Pancreas (tissue), 10 donors: ENCODE measurements around the gene KRT13. TPM values are rescaled to one million over a fixed set of nuclear protein-coding genes. Genes with fewer than 3 reads are reported as not detected.

Experiments
- ATAC-seq, 4 donors: fragments of 200-7000 bp; cut with Tn5 transposase; one replicate each; pipeline versions ENCODE4 v1.8.0 to v1.9.1; 2020; ENCODE audit warnings: mild to moderate bottlenecking in 4 of 4, moderate library complexity in 4 of 4
- DNase-seq, 6 donors: peaks; one replicate each; pipeline ENCODE4 v3.0.0-alpha.2; 2020
- FAIRE-seq: peaks from 2 replicates; lab custom pipeline; 2012; peaks lifted over from hg19 to GRCh38; lab: Jason Lieb, UNC
- H3K27ac ChIP-seq, 4 donors: fragments of 200-600 bp; sonication (generic); 1 replicate in 3 of 4; 2 replicates in 1 of 4; pipeline versions ENCODE4 v1.5.0 to v1.8.0; 2020
- H3K27me3 ChIP-seq, 4 donors: fragments of 200-600 bp; one replicate each; pipeline ENCODE4 v1.8.0; 2021
- H3K36me3 ChIP-seq, 3 donors: fragments of 200-600 bp; sonication (generic) in 1 of 3; one replicate each; pipeline versions ENCODE4 v1.5.0 to v1.8.0; 2020 to 2021
- H3K4me1 ChIP-seq, 3 donors: fragments of 200-600 bp; one replicate each; pipeline ENCODE4 v1.8.0; 2021
- H3K4me3 ChIP-seq, 4 donors: fragments of 200-600 bp; sonication (generic) in 2 of 4; one replicate each; pipeline versions ENCODE4 v1.5.0 to v1.8.0; 2020 to 2021
- H3K9me3 ChIP-seq, 4 donors: fragments of 200-600 bp; one replicate each; pipeline ENCODE4 v1.8.0; 2021
- WGBS, 2 donors: extraction: QIAGEN DNeasy Blood & Tissue Kit; methylation state at CpG; one replicate each; pipeline ENCODE4 v1.1.7; 2013; 5-methylcytosine and 5-hydroxymethylcytosine counted together
- intact Hi-C, 3 donors: fragments of 100-400 bp; cut with DNase I; formaldehyde crosslinking; loops; one replicate each; pipeline versions ENCODE4 v1.11.1 to v1.14.2; 2022
- polyA plus RNA-seq, 2 donors: library from polyadenylated mRNA; stranded (reverse); fragments of 200-250 nt; gene quantifications; one replicate each; pipeline ENCODE4 v1.2.3, GENCODE V29; 2013
- total RNA-seq, 6 donors: library from RNA; stranded (reverse); fragmentation: NEBNext Ultra II Directional in 4 of 6; extraction: Animal tissue kit (Norgen Biotek cat#: 25700) in 4 of 6; gene quantifications; one replicate each; pipeline versions ENCODE4 v1.2.1 to v1.2.4, GENCODE V29; 2021 to 2023
- TF ChIP-seq, protein P1 (sequence below), 4 donors: fragments of 200-600 bp; sonication (generic) in 3 of 4; IDR thresholded peaks; one replicate each; pipeline versions ENCODE4 v1.5.0 to v1.8.0; 2021; ENCODE audit warnings: antibody characterized with exemption in 4 of 4
- donor health status: healthy with polysubstance abuse.
- donor health status: DM: no; HTN: no; CAD: no; lungs with moderate emphysema.
- donor health status: DM: no; HTN: no; CAD: no.
- donor health status: control.
- donor health status: control.
- donor health status: Bipolar disorder and iron deficiency.
- donor health status: DM: yes; HTN: yes; CAD: no.
- donor health status: DM: no; HTN: no; CAD: no.
- donor health status: DM: no; HTN: no; CAD: no.
- donor health status: DM: yes; HTN: yes; CAD: no.

KRT13 gene
- total and polyA plus RNA-seq, 8 donors, result 0.39 to 11.9 (median 5.3) TPM; not detected in 5

DNA sequence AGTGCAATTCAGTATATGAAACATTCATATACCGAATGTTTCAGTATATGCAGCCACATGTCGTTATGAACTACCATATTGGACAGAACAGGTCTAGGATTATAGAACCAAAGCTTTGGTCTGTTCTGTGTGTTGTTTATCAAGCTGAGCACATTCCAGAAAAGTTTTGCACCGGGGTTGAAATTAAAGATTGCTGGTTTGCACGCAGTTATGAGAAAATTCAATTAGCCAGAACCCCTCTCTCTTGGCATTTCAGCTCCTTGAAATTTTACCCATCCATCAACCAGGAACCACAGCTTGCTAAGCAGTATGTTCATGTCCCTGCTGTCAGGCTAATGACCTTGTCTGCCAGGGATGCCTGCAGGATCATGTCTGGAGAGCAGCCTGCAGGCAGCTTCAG lies 47.7 kb downstream of the KRT13 start:
- H3K4me3 ChIP-seq, result no peak overlapping the region
- WGBS, 2 donors, result 54 to 65% methylated on average over 4 of the region's 4 CpGs
- ATAC-seq, result no peak
- no peaks in the 10 kb centered on the region for H3K4me1 ChIP-seq
- H3K27me3 ChIP-seq, result no peaks in the 10 kb centered on the region
- no peaks in the 10 kb centered on the region for H3K36me3 ChIP-seq
- no peaks in the 10 kb centered on the region for H3K9me3 ChIP-seq
- no peak for FAIRE-seq
- no peak for DNase-seq
- no peak overlapping the region for H3K27ac ChIP-seq
- intact Hi-C loops, result no loop called here
- TF ChIP-seq, protein P1, sequence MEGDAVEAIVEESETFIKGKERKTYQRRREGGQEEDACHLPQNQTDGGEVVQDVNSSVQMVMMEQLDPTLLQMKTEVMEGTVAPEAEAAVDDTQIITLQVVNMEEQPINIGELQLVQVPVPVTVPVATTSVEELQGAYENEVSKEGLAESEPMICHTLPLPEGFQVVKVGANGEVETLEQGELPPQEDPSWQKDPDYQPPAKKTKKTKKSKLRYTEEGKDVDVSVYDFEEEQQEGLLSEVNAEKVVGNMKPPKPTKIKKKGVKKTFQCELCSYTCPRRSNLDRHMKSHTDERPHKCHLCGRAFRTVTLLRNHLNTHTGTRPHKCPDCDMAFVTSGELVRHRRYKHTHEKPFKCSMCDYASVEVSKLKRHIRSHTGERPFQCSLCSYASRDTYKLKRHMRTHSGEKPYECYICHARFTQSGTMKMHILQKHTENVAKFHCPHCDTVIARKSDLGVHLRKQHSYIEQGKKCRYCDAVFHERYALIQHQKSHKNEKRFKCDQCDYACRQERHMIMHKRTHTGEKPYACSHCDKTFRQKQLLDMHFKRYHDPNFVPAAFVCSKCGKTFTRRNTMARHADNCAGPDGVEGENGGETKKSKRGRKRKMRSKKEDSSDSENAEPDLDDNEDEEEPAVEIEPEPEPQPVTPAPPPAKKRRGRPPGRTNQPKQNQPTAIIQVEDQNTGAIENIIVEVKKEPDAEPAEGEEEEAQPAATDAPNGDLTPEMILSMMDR (IDR thresholded peaks at IDR 0.05), result no peak

DNA sequence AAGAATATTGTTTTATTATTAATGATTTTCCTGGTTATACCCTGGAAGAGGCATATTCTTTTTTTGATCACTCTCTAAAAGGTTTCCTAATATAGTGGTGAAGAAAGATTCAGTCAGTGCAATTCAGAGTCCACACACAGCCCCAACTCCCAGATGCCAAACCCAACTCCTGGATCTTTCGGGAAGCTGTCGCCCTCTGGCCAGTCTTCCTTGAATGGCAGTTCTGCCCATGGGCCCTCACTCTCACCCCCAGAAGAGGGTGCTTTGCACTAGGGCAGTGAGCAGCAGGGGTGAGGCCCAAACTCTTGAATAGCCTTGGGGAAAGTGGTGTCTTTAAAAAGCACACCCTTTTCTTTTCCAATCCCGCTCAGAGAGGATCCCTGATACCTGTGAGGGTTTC lies 49.2 kb downstream of the KRT13 start:
- Histone ChIP-seq H3K4me3 (no peak overlapping the region), H3K9me3 (no peaks in the 10 kb centered on the region), H3K4me1 (no peaks in the 10 kb centered on the region), H3K27ac (no peak overlapping the region), H3K36me3 (no peaks in the 10 kb centered on the region), H3K27me3 (no peaks in the 10 kb centered on the region)
- WGBS, 2 donors, result 69 to 77% methylated on average over 3 of the region's 3 CpGs
- FAIRE-seq, result no peak
- intact Hi-C loops, result no loop called here
- no peak for ATAC-seq
- DNase-seq, result no peak
- TF ChIP-seq, protein P1 (IDR thresholded peaks at IDR 0.05), result no peak

DNA sequence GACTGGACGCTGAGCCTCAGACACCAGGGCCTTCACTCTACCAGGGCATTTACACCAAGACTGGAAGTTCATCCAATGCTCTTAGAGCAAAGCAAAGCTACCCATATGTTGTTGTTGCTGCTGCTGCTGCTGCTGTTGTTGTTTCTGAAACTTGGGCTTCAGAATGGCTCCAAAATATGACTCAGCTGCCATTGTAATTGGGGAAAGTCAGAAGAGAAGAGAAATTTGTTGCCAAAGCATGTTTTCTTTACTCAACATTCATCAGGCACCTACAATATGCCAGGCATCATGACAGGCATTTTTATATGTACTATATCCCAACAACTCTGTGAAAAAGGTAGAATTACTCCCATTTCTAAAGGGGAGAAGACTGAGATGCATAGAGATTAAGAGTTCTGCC lies 50.2 kb downstream of the KRT13 start:
- TF ChIP-seq, protein P1 (IDR thresholded peaks at IDR 0.05), result no peak

DNA sequence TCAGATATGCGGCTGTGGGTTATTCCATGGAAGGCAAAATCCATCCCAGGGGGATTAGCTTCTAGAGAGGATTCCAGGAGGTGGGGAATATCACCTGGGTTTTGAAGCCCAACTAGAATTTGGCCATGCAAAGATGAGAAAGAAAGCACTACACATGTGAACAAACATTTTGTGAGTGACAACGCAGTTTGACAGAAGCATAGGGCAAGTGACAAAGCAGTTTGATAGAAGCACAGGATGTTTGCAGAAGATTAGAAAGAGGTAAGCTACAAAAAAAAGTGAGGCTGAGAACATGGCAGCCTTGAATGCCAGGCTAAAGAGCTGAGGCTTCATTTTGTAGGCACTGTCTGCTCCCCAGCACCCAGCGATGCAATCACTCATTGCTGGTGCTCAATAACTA lies 52.3 kb downstream of the KRT13 start:
- DNase-seq, result no peak
- no peaks in the 10 kb centered on the region for H3K27me3 ChIP-seq
- no peaks in the 10 kb centered on the region for H3K9me3 ChIP-seq
- WGBS, 2 donors, result 64 to 68% methylated on average over 3 of the region's 3 CpGs
- H3K27ac ChIP-seq, result no peak overlapping the region
- no peaks in the 10 kb centered on the region for H3K4me1 ChIP-seq
- no peak for FAIRE-seq
- no peak for ATAC-seq
- TF ChIP-seq, protein P1 (IDR thresholded peaks at IDR 0.05), result no peak
- no peak overlapping the region for H3K4me3 ChIP-seq
- intact Hi-C loops, result no loop called here
- H3K36me3 ChIP-seq, result no peaks in the 10 kb centered on the region

More for the DNA sequence above, 50.2 kb downstream of the KRT13 start:
- FAIRE-seq (no peak), DNase-seq (no peak), ATAC-seq (no peak)
- Histone ChIP-seq H3K4me1 (no peaks in the 10 kb centered on the region), H3K36me3 (no peaks in the 10 kb centered on the region), H3K9me3 (no peaks in the 10 kb centered on the region), H3K4me3 (no peak overlapping the region), H3K27ac (no peak overlapping the region), H3K27me3 (no peaks in the 10 kb centered on the region)
- intact Hi-C loops, result no loop called here
- 65 to 67% methylated on average over 1 of the region's 1 CpG for WGBS, 2 donors

DNA sequence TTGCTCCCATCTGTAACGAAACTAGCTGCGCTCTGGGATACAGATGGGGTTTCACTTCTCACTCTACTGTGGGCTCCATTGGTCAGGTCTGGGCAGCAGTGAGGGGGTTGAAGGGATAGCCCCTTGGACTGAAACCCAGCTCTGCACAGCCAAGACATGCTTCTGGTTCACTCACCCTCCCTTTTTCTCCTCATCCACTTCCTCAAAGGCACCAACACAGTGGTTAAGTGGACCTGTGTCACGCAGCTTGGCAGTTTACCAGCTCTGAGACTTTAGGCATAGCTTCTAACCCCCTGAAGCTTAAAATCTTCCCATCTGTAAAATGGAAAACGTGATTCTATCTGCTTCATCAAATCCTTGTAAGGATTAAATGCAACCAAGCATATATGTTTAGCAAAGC lies 53.1 kb downstream of the KRT13 start:
- no peak for DNase-seq
- no peak for FAIRE-seq
- Histone ChIP-seq H3K4me3 (no peak overlapping the region), H3K36me3 (no peaks in the 10 kb centered on the region), H3K9me3 (no peaks in the 10 kb centered on the region), H3K27me3 (no peaks in the 10 kb centered on the region), H3K27ac (no peak overlapping the region), H3K4me1 (no peaks in the 10 kb centered on the region)
- WGBS, 2 donors, result 47 to 66% methylated on average over 4 of the region's 4 CpGs
- TF ChIP-seq, protein P1 (IDR thresholded peaks at IDR 0.05), result no peak
- ATAC-seq, result no peak
- intact Hi-C loops, result no loop called here
